K562 (cell line): ENCODE results near the gene PELI3. TPM values are rescaled to one million over a fixed set of nuclear protein-coding genes. Genes with fewer than 3 reads are reported as not detected.

Experiments used
- ARID4B ChIP-seq: sonication (generic); formaldehyde crosslinking; IDR thresholded peaks from 2 replicates; pipeline ENCODE4 v1.8.0; 2022; ENCODE audit warnings: mild to moderate bottlenecking, missing genetic modification reagents
- BRD4 ChIP-seq: fragments of 200-600 bp; sonication (generic); IDR thresholded peaks from 2 replicates; pipeline ENCODE4 v1.6.1; 2017; ENCODE audit warnings: inconsistent platforms
- CEBPZ ChIP-seq: fragments of 150-350 bp; IDR thresholded peaks from 2 replicates; pipeline ENCODE4 v1.6.1; 2014; ENCODE audit warnings: low read depth, mild to moderate bottlenecking, low read length, borderline replicate concordance
- CUX1 ChIP-seq: fragments of 200-800 bp; sonication (Bioruptor generic); IDR thresholded peaks from 2 replicates; pipeline ENCODE4 v1.6.1; 2016; ENCODE audit warnings: missing genetic modification characterization, missing compliant biosample characterization
- DDX20 ChIP-seq: fragments of 450-650 bp; IDR thresholded peaks from 2 replicates; pipeline ENCODE4 v1.6.1; 2016; ENCODE audit warnings: missing genetic modification characterization, low read depth, mild to moderate bottlenecking, missing compliant biosample characterization, moderate library complexity
- GTF2E2 ChIP-seq: fragments of 200-800 bp; sonication (Bioruptor generic); IDR thresholded peaks from 2 replicates; pipeline ENCODE4 v1.6.1; 2016; ENCODE audit warnings: missing genetic modification characterization, missing compliant biosample characterization
- NFE2L1 ChIP-seq: fragments of 450-650 bp; IDR thresholded peaks from 2 replicates; pipeline ENCODE4 v1.6.1; 2016; ENCODE audit warnings: missing genetic modification characterization, low read depth, mild to moderate bottlenecking, missing compliant biosample characterization, moderate library complexity, borderline replicate concordance
- NFXL1 ChIP-seq: fragments of 450-650 bp; formaldehyde crosslinking; IDR thresholded peaks from 2 replicates; pipeline ENCODE4 v1.4.0; 2021; ENCODE audit warnings: mild to moderate bottlenecking
- NR4A1 ChIP-seq, 2 experiments: fragments of 250-450 bp in 1 of 2; fragments of 450-650 bp in 1 of 2; sonication (Bioruptor Pico) in 1 of 2; IDR thresholded peaks; 2 replicates each; pipeline versions ENCODE4 v1.4.0 to v1.6.1; 2016 to 2020; ENCODE audit warnings: mild to moderate bottlenecking in 2 of 2, missing compliant biosample characterization in 1 of 2, missing genetic modification characterization in 1 of 2, moderate library complexity in 1 of 2
- SLC30A9 ChIP-seq: fragments of 250-450 bp; sonication (Bioruptor Pico); IDR thresholded peaks from 2 replicates; pipeline ENCODE4 v1.8.0; 2022; ENCODE audit warnings: mild to moderate bottlenecking, moderate library complexity
- ZNF212 ChIP-seq: fragments of 450-650 bp; formaldehyde crosslinking; IDR thresholded peaks from 2 replicates; pipeline ENCODE4 v1.4.0; 2020; ENCODE audit warnings: mild to moderate bottlenecking
- polyA plus RNA-seq, 8 experiments: library from polyadenylated mRNA; depleted of rRNA in 4 of 8; stranded (reverse) in 5 of 8; unstranded in 3 of 8; fragments of >200 nt; fragmentation: Nextera tagmentation in 2 of 8; fragmentation: Illumina TruSeq in 1 of 8; extraction: Ambion mirVana in 2 of 8; extraction: Trizol in 1 of 8; gene quantifications; 2 replicates each; pipeline versions ENCODE4 v1.2.1 to v1.2.3, GENCODE V29; 2011 to 2014; ENCODE audit warnings: inconsistent platforms in 1 of 8, missing spikeins in 1 of 8
- total RNA-seq, 7 experiments: library from RNA; depleted of rRNA in 6 of 7; stranded (reverse); fragments of >200 nt in 6 of 7; fragmentation: Illumina TruSeq in 2 of 7; extraction: Trizol in 2 of 7; gene quantifications; 2 replicates each; pipeline versions ENCODE4 v1.2.1 to v1.2.3, GENCODE V29; 2011 to 2021; ENCODE audit warnings: low replicate concordance in 1 of 7
- TF ChIP-seq, protein P1 (sequence below): fragments of 250-450 bp; sonication (Bioruptor Pico); IDR thresholded peaks from 2 replicates; pipeline ENCODE4 v1.8.0; 2021; ENCODE audit warnings: moderate library complexity, mild to moderate bottlenecking, inconsistent platforms

PELI3 gene
- total and polyA plus RNA-seq, 9 of the 15 experiments (the other 6 are each of a cell fraction or from before 2014, with no cell fraction given): 0.17 to 4.2 (median 1.9) TPM

DNA sequence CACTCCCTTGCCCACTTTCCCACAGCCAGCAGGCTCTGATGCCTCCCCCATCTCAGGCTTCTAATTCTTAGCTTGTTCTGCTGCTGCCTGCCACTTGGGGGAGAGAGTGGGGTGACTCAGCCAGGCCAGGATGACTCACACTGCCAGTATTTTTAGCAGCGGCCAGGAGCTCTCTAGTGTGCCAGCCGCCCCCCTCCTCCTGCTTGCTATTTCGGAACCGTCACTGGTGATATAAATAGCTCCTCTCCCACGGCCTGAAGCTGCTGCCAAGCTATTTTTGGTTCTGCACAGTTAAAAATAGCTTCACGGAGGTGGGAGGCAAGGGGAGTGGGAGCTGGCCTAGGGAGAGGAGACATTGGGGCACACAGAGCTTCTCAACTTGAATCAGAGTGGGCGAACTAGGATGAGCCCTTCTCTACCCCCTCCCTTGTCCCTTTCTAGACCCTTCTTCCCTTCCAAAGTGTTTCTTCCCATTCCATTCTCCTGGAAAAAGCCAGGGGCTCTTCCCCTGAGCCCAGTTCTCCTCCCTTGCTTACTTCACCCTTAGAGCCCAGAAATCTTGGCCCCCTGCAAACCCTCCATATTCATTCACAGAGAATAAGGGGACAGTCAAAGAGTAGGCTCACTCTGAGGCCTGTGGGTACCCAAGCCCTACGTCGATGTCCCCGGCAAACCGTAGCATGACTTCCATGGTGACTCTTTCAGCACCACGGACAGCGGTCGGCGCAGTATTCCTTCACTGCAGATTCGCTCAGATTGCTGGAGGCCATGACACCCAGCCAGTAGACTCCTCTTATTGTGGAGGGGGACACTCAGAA lies 48.3 kb upstream of the PELI3 start (continued):
- TF ChIP-seq ARID4B (CRISPR knock-in tag) (peak; percentile 70), NFXL1 (no peak), ZNF212 (CRISPR knock-in tag) (no peak), GTF2E2 (tag) (0 out of 2 replicates have a peak, but pooled peaks have one; percentile 26), DDX20 (no peak), BRD4 (no peak), NFE2L1 (tag) (no peak), CEBPZ (no peak), CUX1 (no peak), SLC30A9 (no peak), NR4A1 (CRISPR knock-in tag; IDR thresholded peaks at IDR 0.05) (no peak), NR4A1 (tag; IDR thresholded peaks at IDR 0.05) (no peak)
- TF ChIP-seq, protein P1, sequence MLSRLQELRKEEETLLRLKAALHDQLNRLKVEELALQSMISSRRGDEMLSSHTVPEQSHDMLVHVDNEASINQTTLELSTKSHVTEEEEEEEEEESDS (CRISPR knock-in tag): no peak
